ENCODE measurements around the gene SCFD2. TPM values are rescaled to one million over a fixed set of nuclear protein-coding genes. Genes with fewer than 3 reads are reported as not detected.
A peak's percentile ranks its signal among the peaks of the same experiment; 100 is the strongest.

Gene SCFD2
- total RNA-seq, 4 donors from 2014 or later, result 14.3 to 37.8 (median 27.7) TPM

DNA sequence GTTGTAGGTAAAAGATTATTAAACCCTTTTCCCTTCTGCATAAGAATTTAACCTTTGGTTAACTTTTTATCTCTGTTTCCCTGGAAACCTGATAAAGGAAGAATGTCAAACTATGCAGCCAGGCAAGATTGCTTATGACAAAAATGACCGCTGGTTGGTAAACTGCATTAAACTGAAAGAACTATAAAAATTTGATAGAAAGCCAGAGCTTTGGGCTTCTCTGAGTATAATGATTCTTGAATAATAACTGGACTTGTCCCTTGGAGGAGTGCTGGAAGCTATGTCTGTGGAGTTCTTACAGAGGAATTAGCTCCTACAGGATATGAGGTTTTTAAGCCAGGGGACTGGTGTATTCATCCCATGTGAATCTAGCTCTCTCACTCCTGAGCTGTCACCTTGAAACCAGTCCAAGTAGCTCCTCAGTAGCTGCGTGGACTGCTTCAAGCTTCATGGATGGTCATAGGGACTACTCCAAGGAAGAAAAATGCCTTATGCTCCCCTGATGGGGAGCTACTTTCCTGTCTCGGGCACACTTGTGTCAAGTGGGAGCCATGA, 451.7 kb downstream of the SCFD2 start:
- H3K4me3 ChIP-seq, result no peak overlapping the region
- no peaks in the 10 kb centered on the region for H3K9me3 ChIP-seq
- DNase-seq, result no peak
- no peaks in the 10 kb centered on the region for H3K36me3 ChIP-seq
- H3K4me1 ChIP-seq, result peaks cover 0 to 6% (median 0%) of the 10 kb centered on the region in 3 donors
- intact Hi-C loops (cut with DNase I), result no loop called here
- WGBS, 2 donors, result 71 to 75% methylated on average over 3 of the region's 3 CpGs
- H3K27ac ChIP-seq, result no peak overlapping the region
- TF ChIP-seq POLR2A (IDR thresholded peaks at IDR 0.05) (no peak), CTCF (IDR thresholded peaks at IDR 0.05) (no peak)
- H3K27me3 ChIP-seq, result no peaks in the 10 kb centered on the region

DNA sequence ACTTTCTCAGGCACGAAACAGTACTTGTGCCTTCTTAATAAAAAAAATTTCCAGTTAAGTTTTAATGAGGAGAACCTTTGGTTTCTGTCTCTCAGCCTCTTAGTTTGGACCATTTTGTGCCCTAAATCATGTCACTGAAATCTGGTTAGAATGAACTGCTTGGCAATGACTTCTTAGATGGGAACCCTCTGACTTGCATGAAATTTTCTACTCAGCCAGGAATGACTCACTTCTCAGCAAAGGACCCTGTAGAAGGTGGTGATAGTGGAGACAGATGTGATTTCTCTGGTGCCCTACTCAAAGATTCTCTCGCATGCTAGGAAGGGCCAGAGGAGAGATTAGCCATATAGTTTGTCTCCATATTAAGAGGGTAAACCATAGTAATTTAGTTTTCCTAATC, 453.3 kb downstream of the SCFD2 start:
- Histone ChIP-seq H3K27ac (no peak overlapping the region), H3K4me1 (peaks cover 0 to 6% (median 0%) of the 10 kb centered on the region in 3 donors), H3K27me3 (no peaks in the 10 kb centered on the region), H3K36me3 (no peaks in the 10 kb centered on the region), H3K4me3 (no peak overlapping the region), H3K9me3 (no peaks in the 10 kb centered on the region)
- WGBS, 2 donors, result 98% methylated on average over 2 of the region's 2 CpGs
- no peak for TF ChIP-seq POLR2A (IDR thresholded peaks at IDR 0.05)
- TF ChIP-seq CTCF (IDR thresholded peaks at IDR 0.05), result no peak
- DNase-seq, result no peak
- intact Hi-C loops (cut with DNase I), result no loop called here

DNA sequence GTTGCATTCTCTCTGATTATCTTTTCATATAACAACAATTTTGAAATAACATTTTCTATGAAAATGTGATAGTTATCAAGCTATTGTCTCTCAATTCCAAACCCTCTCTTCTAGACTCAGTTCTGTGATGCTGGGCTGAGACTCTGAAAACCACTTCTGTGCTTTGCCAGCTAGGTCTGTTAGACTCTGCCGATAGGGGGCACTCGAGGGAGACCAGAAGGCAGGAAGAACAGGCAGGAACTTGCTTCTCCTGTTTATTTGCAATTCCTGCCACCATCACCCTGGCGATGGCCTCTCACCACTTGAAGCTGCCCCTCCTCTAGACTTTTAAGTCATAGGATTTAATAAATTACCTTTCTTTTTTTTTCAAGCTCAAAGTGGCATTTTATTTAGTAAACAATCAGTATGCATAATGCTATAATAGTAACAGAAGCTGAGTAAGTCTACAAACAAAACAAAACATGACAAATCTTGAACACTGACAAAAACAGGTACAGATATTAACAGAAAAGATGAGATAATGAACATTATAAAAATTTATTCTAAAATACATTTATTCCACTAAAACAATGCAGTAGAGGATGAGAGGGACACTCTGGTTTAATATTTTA, 454.1 kb downstream of the SCFD2 start:
- intact Hi-C loops (cut with DNase I), result no loop called here
- no peak for DNase-seq
- Histone ChIP-seq H3K4me3 (no peak overlapping the region), H3K36me3 (no peaks in the 10 kb centered on the region), H3K27ac (no peak overlapping the region), H3K9me3 (no peaks in the 10 kb centered on the region), H3K4me1 (peaks cover 0 to 6% (median 0%) of the 10 kb centered on the region in 3 donors), H3K27me3 (no peaks in the 10 kb centered on the region)
- no peak for TF ChIP-seq POLR2A (IDR thresholded peaks at IDR 0.05)
- TF ChIP-seq CTCF (IDR thresholded peaks at IDR 0.05), result peak in 5 of 6 experiments; percentile 55 to 69 (median 58)
- WGBS, 2 donors, result 7% methylated on average over 3 of the region's 3 CpGs

GRCh38 chr4:52910115-52910514, 455.7 kb downstream of the SCFD2 start:
- DNase-seq, result no peak
- Histone ChIP-seq H3K27me3 (no peaks in the 10 kb centered on the region), H3K36me3 (peaks cover 0 to 8% (median 0%) of the 10 kb centered on the region in 3 donors), H3K27ac (no peak overlapping the region), H3K9me3 (no peaks in the 10 kb centered on the region), H3K4me3 (no peak overlapping the region), H3K4me1 (no peaks in the 10 kb centered on the region)
- intact Hi-C loops (cut with DNase I), result no loop called here
- TF ChIP-seq CTCF (IDR thresholded peaks at IDR 0.05) (no peak), POLR2A (IDR thresholded peaks at IDR 0.05) (no peak)

GRCh38 chr4:52907510-52907909, 458.4 kb downstream of the SCFD2 start:
- Histone ChIP-seq H3K4me1 (no peaks in the 10 kb centered on the region), H3K27ac (no peak overlapping the region), H3K36me3 (peaks cover 0 to 8% (median 0%) of the 10 kb centered on the region in 3 donors), H3K4me3 (no peak overlapping the region), H3K9me3 (no peaks in the 10 kb centered on the region), H3K27me3 (no peaks in the 10 kb centered on the region)
- no peak for TF ChIP-seq CTCF (IDR thresholded peaks at IDR 0.05)
- no peak for TF ChIP-seq POLR2A (IDR thresholded peaks at IDR 0.05)
- no peak for DNase-seq
- intact Hi-C loops (cut with DNase I), result no loop called here
- WGBS, 2 donors, result 79 to 81% methylated on average over 2 of the region's 2 CpGs
